ENCODE results near the gene WRAP73. TPM values are rescaled to one million over a fixed set of nuclear protein-coding genes. Genes with fewer than 3 reads are reported as not detected.
A peak's percentile ranks its signal among the peaks of the same experiment; 100 is the strongest.

WRAP73 gene
- total RNA-seq, 1 donor from 2014 or later, result 30.1 TPM

DNA sequence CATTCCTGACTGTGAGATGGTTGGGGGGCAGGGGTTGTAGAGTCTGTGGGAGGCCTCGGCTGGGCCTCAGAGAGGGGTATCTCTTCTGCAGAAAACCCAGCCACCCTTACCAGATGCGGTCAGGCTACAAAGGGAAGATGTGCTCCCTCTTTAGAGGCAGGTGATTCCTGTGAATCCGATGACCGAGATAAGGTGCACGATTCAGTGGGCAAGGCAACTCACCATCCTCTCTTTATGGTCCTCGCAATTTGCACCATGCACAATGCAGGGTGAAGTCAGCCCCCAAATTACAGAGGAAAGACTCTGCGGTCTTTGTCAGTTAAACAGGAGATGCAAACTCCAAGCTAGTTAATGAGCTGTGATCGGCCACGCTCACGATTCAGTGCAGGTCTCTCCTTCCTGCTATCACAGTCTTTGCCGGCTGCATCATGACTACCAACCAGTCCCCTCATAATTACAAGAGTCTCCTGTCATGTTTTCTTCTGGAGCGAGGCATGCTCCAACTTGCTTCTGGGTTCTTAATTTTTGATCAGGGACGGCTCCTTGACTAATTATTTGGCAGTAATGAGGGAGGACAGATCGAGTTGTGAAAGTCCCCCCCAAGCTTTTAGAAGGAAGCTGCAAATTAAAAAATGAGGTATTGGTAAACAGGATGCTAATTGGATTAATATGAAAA is 14.9 kb upstream of the WRAP73 start:
- ChIA-PET POLR2A (interaction anchor here (0.9 to 4.9 kb wide), 5 partner anchors 9 to 14 kb away, joined by 3 to 89 read pairs (median 3); partner anchors contain the start of gene TP73), CTCF (interaction anchor here (2.2 kb wide), 1 partner anchor 12 kb away, joined by 9 read pairs; no protein-coding TSS in a partner anchor)
- Mint-ChIP-seq H3K36me3 (ENCODE audit: low read depth) (no peaks in the 10 kb centered on the region), H3K4me3 (peak overlapping the region; percentile 44), H3K4me1 (peaks cover 50% of the 10 kb centered on the region), H3K9me3 (no peaks in the 10 kb centered on the region), H3K27me3 (no peaks in the 10 kb centered on the region), H3K27ac (peak overlapping the region; percentile 91)
- DNase-seq, result no peak
- no peak for ATAC-seq (ENCODE audit: low read depth)
- intact Hi-C loops (cut with micrococcal nuclease), result no loop called here
- TF ChIP-seq, protein P1, sequence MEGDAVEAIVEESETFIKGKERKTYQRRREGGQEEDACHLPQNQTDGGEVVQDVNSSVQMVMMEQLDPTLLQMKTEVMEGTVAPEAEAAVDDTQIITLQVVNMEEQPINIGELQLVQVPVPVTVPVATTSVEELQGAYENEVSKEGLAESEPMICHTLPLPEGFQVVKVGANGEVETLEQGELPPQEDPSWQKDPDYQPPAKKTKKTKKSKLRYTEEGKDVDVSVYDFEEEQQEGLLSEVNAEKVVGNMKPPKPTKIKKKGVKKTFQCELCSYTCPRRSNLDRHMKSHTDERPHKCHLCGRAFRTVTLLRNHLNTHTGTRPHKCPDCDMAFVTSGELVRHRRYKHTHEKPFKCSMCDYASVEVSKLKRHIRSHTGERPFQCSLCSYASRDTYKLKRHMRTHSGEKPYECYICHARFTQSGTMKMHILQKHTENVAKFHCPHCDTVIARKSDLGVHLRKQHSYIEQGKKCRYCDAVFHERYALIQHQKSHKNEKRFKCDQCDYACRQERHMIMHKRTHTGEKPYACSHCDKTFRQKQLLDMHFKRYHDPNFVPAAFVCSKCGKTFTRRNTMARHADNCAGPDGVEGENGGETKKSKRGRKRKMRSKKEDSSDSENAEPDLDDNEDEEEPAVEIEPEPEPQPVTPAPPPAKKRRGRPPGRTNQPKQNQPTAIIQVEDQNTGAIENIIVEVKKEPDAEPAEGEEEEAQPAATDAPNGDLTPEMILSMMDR (IDR thresholded peaks at IDR 0.05), result no peak

DNA sequence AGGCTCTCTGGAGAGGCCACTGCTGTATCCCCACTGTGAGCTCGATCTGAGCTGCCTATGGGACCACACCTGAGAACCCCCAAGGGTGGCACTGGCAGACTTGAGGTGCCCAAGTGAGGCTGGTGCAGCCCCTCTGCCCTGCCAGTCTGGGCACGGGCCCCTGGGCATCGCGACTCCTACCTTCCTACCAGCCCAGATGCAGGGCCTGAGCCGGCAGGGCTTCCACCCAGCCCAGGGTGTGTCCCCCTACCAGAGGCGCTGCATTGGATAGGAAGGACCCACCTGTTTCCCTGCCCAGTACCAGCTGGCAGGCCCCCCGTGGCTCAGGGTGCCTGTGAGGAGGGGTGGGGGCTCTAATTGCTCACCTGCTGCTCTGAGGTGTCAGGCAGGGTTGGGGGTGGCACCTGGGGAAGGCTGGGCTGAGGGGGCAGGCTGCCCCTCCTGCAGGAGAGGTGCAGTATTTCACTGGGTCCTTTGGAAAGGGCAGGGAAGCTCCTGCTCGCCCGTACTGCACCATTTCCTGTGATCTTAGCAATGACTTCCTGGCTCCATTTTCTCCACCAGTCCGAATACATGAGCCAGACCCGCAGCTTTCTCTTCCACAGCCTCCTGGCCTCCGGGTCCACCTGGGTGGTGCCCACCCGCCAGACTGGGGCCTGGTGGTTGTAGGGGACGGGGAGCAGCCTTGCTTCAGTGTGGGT is 14.2 kb upstream of the WRAP73 start:
- DNase-seq, result no peak
- Mint-ChIP-seq H3K27me3 (no peaks in the 10 kb centered on the region), H3K4me1 (peaks cover 50% of the 10 kb centered on the region), H3K36me3 (ENCODE audit: low read depth) (no peaks in the 10 kb centered on the region), H3K27ac (peak overlapping the region; percentile 91), H3K4me3 (peak overlapping the region; percentile 44), H3K9me3 (no peaks in the 10 kb centered on the region)
- TF ChIP-seq, protein P1 (IDR thresholded peaks at IDR 0.05), result no peak
- ChIA-PET CTCF (interaction anchor here (0.8 kb wide), 1 partner anchor 44 kb away, joined by 3 read pairs; no protein-coding TSS in a partner anchor), POLR2A (interaction anchor here (0.9 to 4.9 kb wide), 5 partner anchors 8 to 14 kb away, joined by 3 to 89 read pairs (median 3); partner anchors contain the start of gene TP73)
- ATAC-seq (ENCODE audit: low read depth), result no peak
- intact Hi-C loops (cut with micrococcal nuclease), result no loop called here

DNA sequence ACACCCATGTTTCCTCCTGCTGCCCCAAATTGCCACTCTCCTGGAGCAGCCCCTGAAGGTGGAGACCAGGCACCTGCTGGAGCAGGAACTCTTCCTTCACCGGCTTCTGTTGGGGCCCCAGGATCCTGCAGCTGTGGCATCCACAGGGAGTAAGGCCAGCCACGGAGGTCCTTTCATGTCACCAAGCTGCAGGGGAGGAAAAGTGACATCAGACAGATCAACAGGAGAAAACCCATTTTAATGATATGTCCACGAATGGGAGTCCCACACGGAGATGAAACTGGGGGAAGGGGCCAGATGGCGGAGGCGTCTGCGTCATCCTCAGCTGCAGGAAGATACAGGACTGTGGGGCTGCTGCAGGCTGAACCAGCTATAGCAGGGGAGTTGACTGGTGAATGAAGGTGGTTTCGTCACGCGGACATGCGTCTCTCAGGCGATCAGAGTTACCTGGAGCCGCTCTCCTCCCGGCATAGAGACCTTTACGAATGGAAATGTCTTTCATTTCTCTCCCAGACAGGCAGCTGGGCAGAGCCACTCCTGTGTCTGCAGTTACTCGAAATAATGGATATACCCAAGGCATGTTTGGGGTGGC is 12.3 kb upstream of the WRAP73 start:
- Mint-ChIP-seq H3K27me3 (peaks cover 12% of the 10 kb centered on the region), H3K4me3 (no peak overlapping the region), H3K36me3 (ENCODE audit: low read depth) (no peaks in the 10 kb centered on the region), H3K4me1 (peaks cover 38% of the 10 kb centered on the region), H3K9me3 (no peaks in the 10 kb centered on the region), H3K27ac (no peak overlapping the region)
- intact Hi-C loops (cut with micrococcal nuclease), result no loop called here
- CTCF ChIA-PET, result no interaction called here
- POLR2A ChIA-PET, result no interaction called here
- TF ChIP-seq, protein P1 (IDR thresholded peaks at IDR 0.05), result no peak
- no peak for DNase-seq
- ATAC-seq (ENCODE audit: low read depth), result no peak

DNA sequence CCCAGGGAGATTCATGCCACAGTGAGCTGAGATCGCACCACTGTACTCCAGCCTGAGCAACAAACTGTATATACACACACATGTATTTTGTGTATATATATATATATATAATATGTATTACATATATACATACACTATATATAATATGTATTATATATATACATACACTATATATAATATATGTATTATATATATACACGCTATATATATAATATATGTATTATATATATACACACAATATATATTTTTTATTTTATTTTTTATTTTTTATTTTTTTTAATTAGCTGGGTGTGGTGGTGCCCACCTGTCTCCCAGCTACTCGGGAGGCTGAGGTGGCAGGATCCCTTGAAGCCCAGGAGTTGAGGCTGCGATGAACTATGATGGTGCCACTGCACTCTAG is 11.7 kb upstream of the WRAP73 start:
- H3K9me3 Mint-ChIP-seq, result no peaks in the 10 kb centered on the region
- H3K4me1 Mint-ChIP-seq, result peaks cover 38% of the 10 kb centered on the region
- no peaks in the 10 kb centered on the region for H3K36me3 Mint-ChIP-seq (ENCODE audit: low read depth)
- intact Hi-C loops (cut with micrococcal nuclease), result no loop called here
- ChIA-PET POLR2A (no interaction called here), CTCF (no interaction called here)
- ATAC-seq (ENCODE audit: low read depth), result no peak
- TF ChIP-seq, protein P1 (IDR thresholded peaks at IDR 0.05), result no peak
- H3K27me3 Mint-ChIP-seq, result peaks cover 16% of the 10 kb centered on the region
- no peak overlapping the region for H3K27ac Mint-ChIP-seq
- DNase-seq, result no peak
- no peak overlapping the region for H3K4me3 Mint-ChIP-seq

DNA sequence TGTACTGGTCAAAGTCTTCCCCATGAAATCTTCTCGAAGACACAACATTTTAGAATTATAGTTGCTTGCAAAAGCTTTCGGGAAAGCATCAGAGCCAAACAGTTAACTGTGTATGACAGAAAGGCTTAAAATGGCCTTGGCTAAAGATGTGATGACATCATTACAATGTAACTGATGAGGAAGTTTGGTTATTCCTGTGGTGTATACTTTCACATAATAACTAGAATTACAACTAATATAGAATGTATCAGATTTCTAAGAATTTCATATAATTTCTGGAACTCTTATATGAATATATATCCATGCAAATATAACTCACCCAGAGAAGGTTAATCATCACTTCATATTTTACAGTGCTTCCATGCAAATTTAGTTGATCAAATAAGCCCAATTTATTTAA is 10.8 kb upstream of the WRAP73 start:
- Mint-ChIP-seq H3K27ac (no peak overlapping the region), H3K4me3 (no peak overlapping the region), H3K4me1 (peaks cover 40% of the 10 kb centered on the region), H3K36me3 (ENCODE audit: low read depth) (no peaks in the 10 kb centered on the region), H3K9me3 (no peaks in the 10 kb centered on the region), H3K27me3 (peaks cover 19% of the 10 kb centered on the region)
- ChIA-PET POLR2A (no interaction called here), CTCF (no interaction called here)
- ATAC-seq (ENCODE audit: low read depth), result no peak
- intact Hi-C loops (cut with micrococcal nuclease), result no loop called here
- no peak for DNase-seq
- TF ChIP-seq, protein P1 (IDR thresholded peaks at IDR 0.05), result no peak

All from activated B cell treated with CpG ODN at 0.5 μM for 24 hours (primary cell).